Esophagus (tissue), 2 donors: ENCODE measurements around the gene HPSE. TPM values are rescaled to one million over a fixed set of nuclear protein-coding genes. Genes with fewer than 3 reads are reported as not detected.
A peak's percentile ranks its signal among the peaks of the same experiment; 100 is the strongest.
"Not testable (repeated sequence)": the region's sequence is repeated elsewhere in the genome, so short reads cannot be mapped to it uniquely, and the experiment has no call there.

Experiments
- H3K27ac ChIP-seq, 2 donors: one replicate each; pipeline ENCODE4 v1.5.1; 2013; ENCODE audit warnings: low read depth in 2 of 2, mild to moderate bottlenecking in 2 of 2, inconsistent platforms in 1 of 2, low read length in 1 of 2, moderate library complexity in 1 of 2
- H3K27me3 ChIP-seq, 2 donors: one replicate each; pipeline ENCODE4 v1.6.1; 2013; ENCODE audit warnings: low read length in 2 of 2, control low read depth in 1 of 2, mild to moderate bottlenecking in 1 of 2; ENCODE audit not compliant: insufficient read depth in 2 of 2, control insufficient read depth in 1 of 2
- H3K36me3 ChIP-seq, 2 donors: one replicate each; pipeline ENCODE4 v1.6.1; 2013; ENCODE audit warnings: low read length in 1 of 2; ENCODE audit not compliant: control insufficient read depth in 2 of 2, insufficient read depth in 2 of 2
- H3K4me1 ChIP-seq, 2 donors: one replicate each; pipeline ENCODE4 v1.6.1; 2013; ENCODE audit warnings: low read length in 1 of 2; ENCODE audit not compliant: control insufficient read depth in 2 of 2, insufficient read depth in 2 of 2
- H3K4me3 ChIP-seq, 2 donors: one replicate each; pipeline ENCODE4 v1.5.1; 2013; ENCODE audit warnings: low read length in 2 of 2, mild to moderate bottlenecking in 2 of 2, low read depth in 1 of 2, moderate library complexity in 1 of 2
- H3K9me3 ChIP-seq, 2 donors: one replicate each; pipeline ENCODE4 v1.6.1; 2013; ENCODE audit warnings: mild to moderate bottlenecking in 2 of 2, low read depth in 1 of 2, low read length in 1 of 2, moderate library complexity in 1 of 2; ENCODE audit not compliant: control insufficient read depth in 2 of 2, insufficient read depth in 1 of 2
- WGBS, 2 donors: extraction: QIAGEN DNeasy Blood & Tissue Kit; methylation state at CpG; one replicate each; pipeline ENCODE4 v1.1.7; 2013; 5-methylcytosine and 5-hydroxymethylcytosine counted together
- polyA plus RNA-seq, 2 donors: library from polyadenylated mRNA; stranded (reverse); fragments of 200-250 nt; gene quantifications; one replicate each; pipeline ENCODE4 v1.2.3, GENCODE V29; 2013
- donor health status: healthy with polysubstance abuse.
- donor health status: Bipolar disorder and iron deficiency.

Gene HPSE
- polyA plus RNA-seq, 2 donors = 15.9 to 16.7 TPM

DNA sequence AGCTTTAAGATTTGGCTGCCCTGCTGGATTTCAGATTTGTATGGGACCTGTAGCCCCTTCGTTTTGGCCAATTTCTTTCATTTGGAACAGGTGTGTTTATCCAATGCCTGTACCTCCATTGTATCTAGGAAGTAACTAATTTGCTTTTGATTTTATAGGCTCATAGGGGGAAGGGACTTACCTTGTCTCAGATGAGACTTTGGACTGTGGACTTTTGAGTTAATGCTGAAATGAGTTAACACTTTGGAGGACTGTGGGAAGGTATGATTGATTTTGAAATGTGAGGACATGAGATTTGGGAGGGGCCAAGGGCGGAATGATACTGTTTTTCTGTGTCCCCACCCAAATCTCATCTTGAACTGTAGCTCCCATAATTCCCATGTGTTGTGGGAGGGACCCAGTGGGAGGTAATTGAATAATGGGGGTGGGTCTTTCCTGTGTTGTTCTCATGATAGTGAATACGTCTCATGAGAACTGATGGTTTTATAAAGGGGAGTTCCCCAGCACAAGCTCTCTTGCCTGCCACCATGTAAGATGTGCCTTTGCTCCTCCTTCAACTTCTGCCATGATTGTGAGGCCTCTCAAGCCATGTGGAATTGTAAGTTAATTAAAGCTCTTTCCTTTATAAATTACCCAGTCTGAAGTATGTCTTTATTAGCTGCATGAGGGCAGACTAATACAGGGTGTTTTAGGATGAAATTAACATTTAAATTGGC lies 44.4 kb downstream of the HPSE start:
- H3K9me3 ChIP-seq, H3K36me3 ChIP-seq, H3K27ac ChIP-seq, H3K4me3 ChIP-seq, H3K4me1 ChIP-seq, H3K27me3 ChIP-seq: not testable (repeated sequence)
- WGBS, 2 donors = 78 to 84% methylated on average over 3 of the region's 3 CpGs

DNA sequence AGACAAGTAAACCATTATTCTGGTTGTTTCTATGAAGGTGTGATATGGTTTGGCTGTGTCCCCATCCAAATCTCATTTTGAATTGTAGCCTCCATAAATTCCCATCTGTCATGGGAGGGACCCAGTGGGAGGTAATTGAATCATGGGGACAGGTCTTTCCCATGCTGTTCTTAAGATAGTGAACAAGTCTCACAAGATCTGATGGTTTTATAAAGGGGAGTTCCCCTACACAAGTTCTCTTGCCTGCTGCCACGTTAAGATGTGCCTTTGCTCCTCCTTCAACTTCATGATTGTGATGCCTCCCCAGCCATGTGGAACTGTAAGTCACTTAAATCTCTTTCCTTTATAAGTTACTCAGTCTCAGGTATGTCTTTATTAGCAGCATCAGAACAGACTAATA lies 46.3 kb downstream of the HPSE start:
- H3K9me3 ChIP-seq, H3K36me3 ChIP-seq, H3K27me3 ChIP-seq, H3K4me3 ChIP-seq, H3K4me1 ChIP-seq, H3K27ac ChIP-seq: not testable (repeated sequence)
- 36 to 38% methylated on average over 1 of the region's 1 CpG for WGBS, 2 donors

- H3K27me3 ChIP-seq = no peaks in the 10 kb centered on the region
- H3K4me3 ChIP-seq = peak overlapping the region in 1 of 2 donors; percentile 71
- H3K27ac ChIP-seq = peak overlapping the region; percentile 13 to 94
- WGBS, 2 donors = 1 to 2% methylated on average over 9 of the region's 9 CpGs
- no peaks in the 10 kb centered on the region for H3K9me3 ChIP-seq
- H3K36me3 ChIP-seq = no peaks in the 10 kb centered on the region
- no peaks in the 10 kb centered on the region for H3K4me1 ChIP-seq
Measured at GRCh38 chr4:83285055-83285407, 49.6 kb downstream of the HPSE start.

- peak within 1 kb of the TSS; percentile 94 to 95 for H3K27ac ChIP-seq
- H3K4me3 ChIP-seq = peak within 1 kb of the TSS; percentile 71 to 88
- 0% methylated on average over 48 to 76 of the region's 76 CpGs for WGBS, 2 donors
- no peaks in the 10 kb centered on the region for H3K27me3 ChIP-seq
- no peaks in the 10 kb centered on the region for H3K9me3 ChIP-seq
- H3K36me3 ChIP-seq = no peaks in the 10 kb centered on the region
- no peaks in the 10 kb centered on the region for H3K4me1 ChIP-seq
Measured at GRCh38 chr4:83284193-83285054, 50.2 kb downstream of the HPSE start, which contains the start of gene COQ2. Gene COQ2 (minus strand): TSS chr4:83284798. CDS start chr4:83284764, 34 bp downstream.

GRCh38 chr4:83283181-83283580 lies 51.5 kb downstream of the HPSE start:
- H3K9me3 ChIP-seq = no peaks in the 10 kb centered on the region
- peak overlapping the region in 1 of 2 donors; percentile 71 for H3K4me3 ChIP-seq
- H3K4me1 ChIP-seq = no peaks in the 10 kb centered on the region
- no peaks in the 10 kb centered on the region for H3K27me3 ChIP-seq
- H3K36me3 ChIP-seq = no peaks in the 10 kb centered on the region
- H3K27ac ChIP-seq = no peak overlapping the region
- 76 to 82% methylated on average over 7 of the region's 7 CpGs for WGBS, 2 donors

GRCh38 chr4:83282049-83282535 lies 52.6 kb downstream of the HPSE start:
- Histone ChIP-seq H3K4me3 (no peak overlapping the region), H3K27ac (no peak overlapping the region), H3K36me3 (peaks cover 0 to 2% of the 10 kb centered on the region in 2 donors), H3K27me3 (no peaks in the 10 kb centered on the region), H3K4me1 (no peaks in the 10 kb centered on the region), H3K9me3 (no peaks in the 10 kb centered on the region)
- WGBS, 2 donors = 30% methylated on average over 4 of the region's 4 CpGs

DNA sequence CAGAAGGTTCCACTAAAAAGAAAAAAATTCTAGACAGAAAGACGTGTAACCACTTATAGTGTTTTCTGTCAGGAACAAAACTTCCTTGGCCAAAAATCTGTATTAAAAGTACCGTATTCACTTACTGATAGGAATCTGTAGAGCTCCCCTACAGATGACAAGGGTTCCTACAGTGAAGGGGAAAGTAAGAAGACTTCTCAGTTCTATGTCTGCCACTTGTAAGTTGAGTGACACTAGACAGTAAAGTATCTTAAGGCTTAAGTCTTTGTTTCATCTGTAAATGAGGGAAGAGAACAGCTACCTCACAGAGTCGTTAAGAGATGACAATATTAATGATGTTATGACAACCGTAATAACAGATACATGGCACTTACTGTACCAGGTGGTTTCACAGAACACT lies 53.3 kb downstream of the HPSE start:
- Histone ChIP-seq H3K4me3 (no peak overlapping the region), H3K4me1 (no peaks in the 10 kb centered on the region), H3K9me3 (no peaks in the 10 kb centered on the region), H3K36me3 (peaks cover 0 to 3% of the 10 kb centered on the region in 2 donors), H3K27ac (no peak overlapping the region), H3K27me3 (no peaks in the 10 kb centered on the region)
- WGBS, 2 donors = 67 to 72% methylated on average over 4 of the region's 4 CpGs

GRCh38 chr4:83276299-83277040 lies 58.2 kb downstream of the HPSE start:
- H3K27me3 ChIP-seq = no peaks in the 10 kb centered on the region
- no peak overlapping the region for H3K27ac ChIP-seq
- H3K9me3 ChIP-seq = no peaks in the 10 kb centered on the region
- H3K4me3 ChIP-seq = no peak overlapping the region
- peaks cover 0 to 4% of the 10 kb centered on the region in 2 donors for H3K36me3 ChIP-seq
- no peaks in the 10 kb centered on the region for H3K4me1 ChIP-seq
- whole genome bisulfite sequencing, 2 donors = 83 to 89% methylated on average over 3 of the region's 3 CpGs

GRCh38 chr4:83273926-83274325 lies 60.7 kb downstream of the HPSE start:
- H3K9me3 ChIP-seq, H3K36me3 ChIP-seq, H3K4me1 ChIP-seq, H3K4me3 ChIP-seq, H3K27ac ChIP-seq, H3K27me3 ChIP-seq: not testable (repeated sequence)
- WGBS, 2 donors = 94 to 97% methylated on average over 3 of the region's 3 CpGs
